Bone marrow (tissue), 2 donors: ENCODE measurements around the gene ITGB3.

Experiments used
- DNase-seq, 2 donors: peaks; one replicate each; lab custom pipeline; 2025; lab: John Stamatoyannopoulos, UW

ITGB3 gene

DNA sequence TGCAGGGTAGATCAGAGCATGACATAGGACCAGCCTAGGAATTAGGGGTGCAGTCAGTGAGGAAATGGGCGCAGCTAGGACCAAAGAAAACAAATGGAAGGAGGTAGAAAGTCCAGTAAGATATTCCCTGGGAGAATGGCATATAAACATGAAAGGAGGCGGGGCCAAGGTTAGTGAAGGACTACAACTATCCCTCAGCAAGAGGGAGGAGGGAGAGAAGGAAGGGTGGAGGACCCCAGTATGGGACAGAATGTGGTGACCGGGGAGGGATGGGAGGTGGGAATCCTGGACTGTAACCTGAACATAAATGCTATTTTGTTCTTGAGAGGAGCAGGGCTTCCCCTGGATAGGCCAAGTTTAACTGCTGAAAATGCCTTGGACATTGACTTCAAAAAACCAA, 22.8 kb downstream of the ITGB3 start:
- no peak for DNase-seq

- no peak for DNase-seq
Observed at GRCh38 chr17:47276868-47277267, 23.2 kb downstream of the ITGB3 start.

- DNase-seq, result no peak
Observed at GRCh38 chr17:47277921-47278320, 24.3 kb downstream of the ITGB3 start.

DNA sequence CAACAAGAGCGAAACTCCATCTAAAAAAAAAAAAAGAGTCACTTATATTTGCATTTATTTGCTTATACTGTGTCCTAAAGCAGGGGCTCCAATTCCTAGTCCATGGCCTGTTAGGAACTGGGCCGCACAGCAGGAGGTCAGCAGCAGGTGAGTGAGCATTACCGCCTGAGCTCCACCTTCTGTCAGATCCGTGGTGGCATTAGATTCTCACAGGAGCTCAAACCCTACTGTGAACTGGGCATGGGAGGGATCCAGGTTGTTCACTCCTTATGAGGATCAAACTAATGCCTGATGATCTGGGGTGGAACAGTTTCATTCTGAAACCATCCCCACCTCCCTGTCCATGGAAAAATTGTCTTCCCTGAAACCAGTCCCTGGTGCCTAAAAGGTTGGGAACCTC, 24.9 kb downstream of the ITGB3 start:
- DNase-seq, result no peak

- no peak for DNase-seq
Observed at GRCh38 chr17:47279062-47279801, 25.6 kb downstream of the ITGB3 start.

DNA sequence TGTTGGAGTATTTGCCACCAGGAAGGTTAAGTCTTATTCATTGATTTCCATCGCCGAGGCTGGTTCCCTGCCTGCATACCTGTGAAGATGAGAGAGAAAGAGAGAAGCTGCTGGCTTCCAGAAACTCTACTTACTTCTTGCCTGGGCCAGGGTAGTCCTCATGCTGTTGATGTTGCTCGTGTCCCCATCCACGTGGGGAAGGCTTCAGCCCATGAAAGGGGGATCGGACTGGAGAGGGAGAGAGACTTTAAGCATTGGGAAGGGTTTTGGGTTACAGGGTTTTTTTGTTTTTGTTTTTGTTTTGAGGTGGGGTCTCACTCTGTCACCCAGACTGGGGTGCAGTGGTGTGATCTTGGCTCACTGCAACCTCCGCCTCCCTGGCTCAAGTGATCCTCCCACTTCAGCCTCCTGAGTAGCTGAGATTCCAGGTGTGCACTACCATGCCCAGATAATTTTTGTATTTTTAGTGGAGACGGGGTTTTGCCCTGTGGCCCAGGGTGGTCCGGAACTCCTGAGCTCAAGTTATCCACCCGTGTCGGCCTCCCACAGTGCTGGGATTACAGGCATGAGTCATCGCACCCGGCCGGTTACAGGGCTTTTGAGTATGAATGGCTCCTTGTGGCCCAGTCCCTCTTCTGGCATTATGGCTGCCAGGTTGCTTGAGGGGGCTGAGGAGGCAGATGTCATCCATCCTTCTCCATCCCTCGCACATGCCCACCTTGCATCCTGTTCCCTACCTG, 26.6 kb downstream of the ITGB3 start:
- DNase-seq, result no peak

DNA sequence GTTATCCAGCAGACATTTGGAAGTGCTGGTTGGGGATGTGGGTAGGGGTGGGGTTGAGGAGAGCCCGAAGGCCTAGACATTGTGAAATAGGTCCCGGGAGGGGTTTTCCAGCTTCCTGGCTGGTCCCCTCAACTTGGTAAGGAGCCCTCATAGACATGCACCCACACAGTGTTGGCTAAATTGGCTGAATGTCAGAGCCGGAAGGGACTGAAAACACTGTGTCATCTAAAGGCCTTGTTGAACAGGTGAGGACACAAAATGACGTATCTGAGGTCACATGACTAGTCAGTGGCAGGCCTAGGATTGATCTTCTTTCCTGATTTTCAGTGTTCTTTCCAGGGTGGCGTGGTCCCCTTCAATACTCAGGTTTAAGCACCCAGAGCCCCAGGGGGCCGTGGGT, 27.6 kb downstream of the ITGB3 start:
- DNase-seq, result no peak

DNA sequence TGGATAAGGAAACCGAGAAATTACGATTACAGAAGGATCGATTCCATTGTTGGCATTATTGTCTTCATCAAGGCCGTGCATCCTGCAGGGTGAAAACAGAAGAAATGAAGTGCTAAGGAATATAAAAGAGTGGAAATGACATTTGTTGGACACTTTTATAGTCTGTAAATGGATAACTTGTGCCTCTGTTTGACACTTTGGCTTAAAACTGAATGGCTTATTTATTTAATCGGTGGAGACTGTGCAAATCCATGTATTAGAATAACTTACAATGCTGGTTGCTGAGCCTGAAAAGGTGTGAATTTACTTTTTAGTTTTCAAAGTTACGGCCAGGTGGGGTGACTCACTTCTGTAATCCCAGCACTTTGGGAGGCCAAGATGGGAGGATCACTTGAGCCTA, 31.4 kb downstream of the ITGB3 start:
- no peak for DNase-seq

DNA sequence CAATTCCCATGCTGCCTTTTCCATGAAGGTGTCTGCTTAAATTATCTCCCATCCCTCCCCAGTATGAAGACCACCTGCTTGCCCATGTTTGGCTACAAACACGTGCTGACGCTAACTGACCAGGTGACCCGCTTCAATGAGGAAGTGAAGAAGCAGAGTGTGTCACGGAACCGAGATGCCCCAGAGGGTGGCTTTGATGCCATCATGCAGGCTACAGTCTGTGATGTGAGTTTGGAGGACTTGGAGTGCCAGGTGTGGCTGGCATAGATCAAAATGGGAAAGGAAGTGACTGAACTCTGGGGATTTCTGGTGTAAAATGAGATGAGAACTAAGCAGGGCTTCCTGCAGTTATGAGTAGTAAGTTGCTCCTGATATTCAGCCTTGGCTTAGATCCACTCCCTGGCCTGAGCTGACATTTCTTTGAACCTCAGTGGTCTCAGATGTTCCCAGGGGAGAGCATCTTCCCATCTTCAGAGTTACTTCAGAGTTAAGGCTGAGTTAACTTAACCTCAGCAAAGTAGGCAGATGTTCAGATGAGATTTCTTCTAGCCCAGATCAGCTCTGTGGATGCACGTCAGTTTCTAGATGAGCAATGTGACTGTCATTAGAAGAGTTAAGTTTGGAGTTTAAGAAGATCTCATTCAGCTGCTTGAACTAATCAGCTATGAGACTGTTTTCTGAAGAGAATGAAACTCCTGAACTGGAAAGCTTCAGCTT, 32.7 kb downstream of the ITGB3 start:
- no peak for DNase-seq

- no peak for DNase-seq
Observed at GRCh38 chr17:47287068-47287467, 33.4 kb downstream of the ITGB3 start.

- DNase-seq, result no peak
Observed at GRCh38 chr17:47287639-47288038, 34.0 kb downstream of the ITGB3 start.

GRCh38 chr17:47288531-47289116, 35.0 kb downstream of the ITGB3 start:
- no peak for DNase-seq

- DNase-seq, result no peak
Observed at GRCh38 chr17:47289302-47289701, 35.7 kb downstream of the ITGB3 start.

GRCh38 chr17:47290870-47291241, 37.2 kb downstream of the ITGB3 start:
- no peak for DNase-seq

DNA sequence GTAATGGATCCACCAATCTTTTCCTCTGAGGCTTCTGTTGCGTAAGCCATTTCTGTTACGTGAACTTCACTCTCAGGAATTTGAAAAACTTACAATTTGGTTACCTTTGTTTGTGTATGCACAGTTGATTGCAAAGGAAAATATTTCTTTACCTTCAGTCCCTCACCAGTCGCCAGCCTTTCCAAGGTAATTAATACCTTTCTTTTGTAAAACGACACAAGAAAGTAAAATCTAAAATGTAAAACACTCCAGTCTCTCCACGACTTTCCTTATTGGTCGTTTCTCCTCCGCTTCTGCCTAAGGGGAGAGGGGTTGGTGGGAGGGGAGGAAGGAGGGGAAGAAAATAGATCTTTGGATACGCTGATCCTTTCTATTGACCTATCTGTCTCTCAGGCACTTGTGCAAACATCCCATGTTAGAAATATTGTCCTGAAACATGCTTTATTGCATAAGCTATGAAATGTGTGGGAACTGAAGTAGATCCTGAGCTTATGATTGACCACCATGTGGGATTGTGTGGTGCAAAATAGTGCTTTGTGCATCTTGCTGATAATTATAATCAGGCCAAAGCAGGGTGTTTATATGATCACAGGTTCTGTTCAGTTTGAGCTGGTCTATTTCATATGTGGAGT, 37.7 kb downstream of the ITGB3 start:
- DNase-seq, result no peak

DNA sequence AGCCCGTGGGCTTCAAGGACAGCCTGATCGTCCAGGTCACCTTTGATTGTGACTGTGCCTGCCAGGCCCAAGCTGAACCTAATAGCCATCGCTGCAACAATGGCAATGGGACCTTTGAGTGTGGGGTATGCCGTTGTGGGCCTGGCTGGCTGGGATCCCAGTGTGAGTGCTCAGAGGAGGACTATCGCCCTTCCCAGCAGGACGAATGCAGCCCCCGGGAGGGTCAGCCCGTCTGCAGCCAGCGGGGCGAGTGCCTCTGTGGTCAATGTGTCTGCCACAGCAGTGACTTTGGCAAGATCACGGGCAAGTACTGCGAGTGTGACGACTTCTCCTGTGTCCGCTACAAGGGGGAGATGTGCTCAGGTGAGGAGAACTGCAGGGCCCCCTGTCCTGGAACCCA, 38.6 kb downstream of the ITGB3 start:
- DNase-seq, result no peak

DNA sequence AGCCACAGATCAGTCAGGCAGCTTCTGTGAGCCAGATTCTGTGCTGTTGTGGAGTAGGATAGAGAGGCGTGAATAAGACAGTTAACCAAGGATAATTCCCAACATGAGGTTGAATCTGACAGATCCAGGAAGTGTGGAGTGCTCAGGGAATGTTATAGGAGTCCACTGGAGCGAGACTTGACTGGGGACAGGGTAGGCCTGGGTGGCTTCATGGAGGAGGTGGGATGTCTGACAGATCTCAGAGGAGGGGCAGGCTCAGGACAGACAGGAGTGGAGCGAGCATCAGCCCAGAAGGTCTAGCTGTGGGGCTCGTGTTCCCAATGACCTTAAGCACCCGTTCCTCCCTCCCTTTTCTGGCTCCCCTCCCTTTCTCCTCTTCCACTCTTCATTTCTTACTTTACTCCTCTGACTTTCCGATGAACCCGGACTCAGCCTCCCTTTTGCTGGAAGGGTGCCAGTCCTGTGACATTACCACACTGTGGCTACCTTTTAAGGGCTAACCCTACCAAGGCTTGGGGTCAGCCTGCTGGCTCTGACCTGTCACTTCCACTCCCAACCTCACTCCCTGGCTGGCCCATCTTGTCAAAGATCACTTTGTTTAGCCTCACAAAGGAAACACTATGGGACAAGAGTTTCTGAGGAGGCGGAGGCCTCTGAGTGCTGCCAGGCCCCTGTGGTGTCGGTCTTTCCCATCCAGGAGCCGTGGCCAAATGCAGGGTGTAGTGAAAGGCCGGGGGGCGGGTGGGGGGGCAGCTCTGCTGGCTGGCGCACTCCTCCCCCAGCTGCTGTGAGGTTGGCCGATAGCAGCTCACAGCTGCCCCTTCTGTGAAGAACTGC, 41.6 kb downstream of the ITGB3 start:
- no peak for DNase-seq

DNA sequence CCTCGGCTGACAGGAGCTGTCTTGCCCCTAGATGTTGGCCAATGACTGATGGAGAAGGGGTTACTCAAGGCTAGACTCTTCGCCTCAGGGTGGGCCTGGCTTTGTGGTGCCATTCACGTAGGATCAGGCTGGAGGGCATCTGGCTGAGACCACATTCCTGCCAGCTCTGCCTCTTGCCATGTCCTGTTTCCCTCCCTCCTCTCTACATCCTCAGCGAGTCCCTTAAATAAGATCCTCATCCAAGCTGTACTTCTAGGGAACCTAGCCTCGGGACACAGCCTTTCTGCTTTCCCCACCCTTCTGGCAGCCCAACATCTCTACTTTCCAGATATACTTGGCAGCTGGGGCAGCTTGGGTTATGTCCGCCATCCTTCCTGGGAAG, 42.2 kb downstream of the ITGB3 start:
- no peak for DNase-seq

GRCh38 chr17:47297661-47298400, 44.2 kb downstream of the ITGB3 start:
- no peak for DNase-seq

DNA sequence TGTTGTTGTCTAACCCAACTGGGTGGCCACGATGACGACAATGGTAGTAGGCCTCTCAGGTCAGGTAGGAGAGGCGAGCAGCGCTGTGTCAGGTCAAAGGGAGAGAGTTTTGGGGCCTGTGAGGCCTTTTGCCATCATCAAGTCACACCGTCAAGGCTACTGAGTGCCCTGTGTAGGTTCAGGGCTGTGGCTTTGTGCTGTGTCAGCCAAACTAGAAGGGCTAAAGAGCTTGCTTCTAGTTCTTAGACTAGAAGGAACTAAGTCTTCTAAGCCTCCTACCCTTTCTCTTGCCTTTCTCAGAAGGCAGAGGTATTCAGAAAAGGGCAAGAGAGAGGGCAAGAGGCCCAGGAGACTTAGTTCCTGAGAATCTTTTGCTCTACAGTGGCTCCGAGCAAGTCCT, 45.1 kb downstream of the ITGB3 start:
- DNase-seq, result no peak
